Panc1 (cell line): ENCODE data around the gene SERPINI2. TPM values are rescaled to one million over a fixed set of nuclear protein-coding genes. Genes with fewer than 3 reads are reported as not detected.

Experiments used
- ATAC-seq: fragments of 200-7000 bp; cut with Tn5 transposase; 2 replicates; pipeline ENCODE4 v1.9.1; 2020; ENCODE audit warnings: mild to moderate bottlenecking, moderate library complexity
- BruUV-seq: library from RNA; stranded (reverse); fragments of 400-500 nt; replicated peaks from 2 replicates; lab custom pipeline; 2021; lab: Mats Ljungman, UMichigan
- CTCF ChIA-PET: fragments of 300-600 bp; sonication (Branson Sonifier 250); formaldehyde crosslinking; loops from one replicate; lab custom pipeline; 2022; ENCODE audit warnings: antibody characterized with exemption; lab: Charles Lee
- POLR2A ChIA-PET: fragments of 300-600 bp; sonication (Branson Sonifier 250); formaldehyde crosslinking; loops from one replicate; lab custom pipeline; 2022; ENCODE audit warnings: antibody characterized with exemption; lab: Charles Lee
- DNase-seq: peaks from one replicate; pipeline ENCODE4 v3.0.0-alpha.2; 2010; ENCODE audit warnings: low read depth, low spot score
- H3K27ac ChIP-seq: 2 replicates; pipeline ENCODE4 v1.5.1; 2011; ENCODE audit warnings: mild to moderate bottlenecking, low read length, inconsistent platforms
- H3K27me3 ChIP-seq: fragments of 200-500 bp; sonication (Bioruptor generic); 2 replicates; pipeline ENCODE4 v1.6.0; 2014; ENCODE audit warnings: low read length, inconsistent platforms; ENCODE audit not compliant: control insufficient read depth, insufficient read depth
- H3K36me3 ChIP-seq: fragments of 200-500 bp; sonication (Bioruptor generic); 2 replicates; pipeline ENCODE4 v1.5.1; 2014; ENCODE audit warnings: inconsistent platforms, mild to moderate bottlenecking, low read length, moderate library complexity; ENCODE audit not compliant: control insufficient read depth, insufficient read depth
- H3K4me1 ChIP-seq: 2 replicates; pipeline ENCODE4 v1.5.1; 2011; ENCODE audit warnings: inconsistent platforms, mild to moderate bottlenecking, low read length, moderate library complexity; ENCODE audit not compliant: control insufficient read depth, insufficient read depth
- H3K4me3 ChIP-seq, 2 experiments: 2 replicates each; pipeline ENCODE4 v1.5.1; 2011 to 2012; ENCODE audit warnings: low read depth in 2 of 2, low read length in 2 of 2, mild to moderate bottlenecking in 2 of 2, inconsistent platforms in 1 of 2, moderate library complexity in 1 of 2
- H3K9me3 ChIP-seq: fragments of 200-500 bp; sonication (Bioruptor generic); 2 replicates; pipeline ENCODE4 v1.5.1; 2014; ENCODE audit warnings: low read depth, mild to moderate bottlenecking, inconsistent platforms, low read length, moderate library complexity; ENCODE audit not compliant: control insufficient read depth, insufficient read depth
- POLR2AphosphoS5 ChIP-seq: IDR thresholded peaks from 2 replicates; pipeline ENCODE4 v1.6.1; 2012; ENCODE audit warnings: mild to moderate bottlenecking, low read depth, low read length, moderate library complexity
- SIN3A ChIP-seq: IDR thresholded peaks from 2 replicates; pipeline ENCODE4 v1.6.1; 2012; ENCODE audit warnings: low read depth, mild to moderate bottlenecking, low read length, moderate library complexity, borderline replicate concordance; ENCODE audit not compliant: insufficient read depth
- TCF7L2 ChIP-seq: IDR thresholded peaks from 2 replicates; pipeline ENCODE4 v1.6.1; 2011; ENCODE audit warnings: mild to moderate bottlenecking, low read depth, low read length, inconsistent platforms
- in situ Hi-C: cut with HindIII; loops from 2 replicates; pipeline ENCODE4 v1.10.0; 2016; ENCODE audit warnings: low sequenced_read_pairs, low pct_unique_long_range_greater_than_20kb
- intact Hi-C: fragments of 100-400 bp; cut with micrococcal nuclease; formaldehyde crosslinking; loops from one replicate; pipeline ENCODE4 v1.10.0; 2022; ENCODE audit not compliant: unreplicated experiment
- total RNA-seq: library from RNA; stranded (reverse); gene quantifications from one replicate; pipeline ENCODE4 v1.2.1, GENCODE V29; 2021; ENCODE audit not compliant: unreplicated experiment
- TF ChIP-seq, protein P1 (sequence below), 2 experiments: IDR thresholded peaks; 2 replicates each; pipeline ENCODE4 v1.6.1; 2011 to 2012; ENCODE audit warnings: low read depth in 2 of 2, control low read depth in 1 of 2, low read length in 1 of 2, mild to moderate bottlenecking in 1 of 2, moderate library complexity in 1 of 2; ENCODE audit not compliant: insufficient read depth in 1 of 2
- TF ChIP-seq, protein P2 (sequence below): fragments of 450-650 bp; IDR thresholded peaks from 2 replicates; pipeline ENCODE4 v1.5.1; 2017; ENCODE audit warnings: mild to moderate bottlenecking

SERPINI2 gene
- total RNA-seq, 1 experiment from 2014 or later, result not detected

DNA sequence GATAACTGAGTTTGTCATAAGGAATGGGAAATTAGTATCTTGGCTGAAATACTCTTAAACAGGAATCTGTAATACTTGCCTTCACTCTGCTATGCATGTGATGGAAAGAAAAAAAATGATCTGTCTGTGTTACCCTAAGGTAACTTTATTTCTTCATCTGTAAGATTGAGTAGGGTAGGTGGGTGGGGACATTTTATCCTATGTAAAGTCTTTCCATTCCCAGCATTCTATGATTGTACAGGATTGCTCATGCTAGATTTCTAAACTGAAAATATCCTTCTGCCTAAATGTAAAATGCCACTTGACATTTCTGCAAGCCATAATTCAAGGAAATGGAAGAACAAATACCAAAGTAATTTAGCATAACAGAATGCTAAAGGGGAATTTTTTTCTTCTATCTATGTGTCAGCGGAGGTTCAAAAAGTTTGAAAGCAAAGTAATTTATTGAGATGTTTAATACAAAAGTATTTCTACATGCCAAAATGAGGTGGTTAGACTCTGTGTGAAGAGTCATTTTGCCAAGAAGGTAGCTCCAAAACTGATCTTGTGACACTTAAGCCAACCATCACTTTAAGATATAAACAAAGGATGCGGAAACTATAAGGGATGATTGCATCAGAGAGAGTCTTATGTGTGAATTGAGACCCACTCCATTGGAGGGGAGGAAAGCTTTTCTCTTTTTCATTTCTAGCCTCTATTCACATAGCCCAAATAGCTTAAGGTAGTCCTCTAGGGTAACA lies 46.6 kb upstream of the SERPINI2 start:
- no peak for DNase-seq
- Histone ChIP-seq H3K4me3 (no peak overlapping the region), H3K9me3 (no peaks in the 10 kb centered on the region), H3K27ac (no peak overlapping the region), H3K27me3 (no peaks in the 10 kb centered on the region), H3K36me3 (no peaks in the 10 kb centered on the region), H3K4me1 (no peaks in the 10 kb centered on the region)
- no peak for ATAC-seq
- intact Hi-C loops, result no loop called here
- ChIA-PET CTCF (no interaction called here), POLR2A (interaction anchor here (0.7 kb wide), 1 partner anchor 1511 kb away, joined by 5 read pairs; no protein-coding TSS in a partner anchor)
- in situ Hi-C loops, result no loop called here
- TF ChIP-seq, protein P1, sequence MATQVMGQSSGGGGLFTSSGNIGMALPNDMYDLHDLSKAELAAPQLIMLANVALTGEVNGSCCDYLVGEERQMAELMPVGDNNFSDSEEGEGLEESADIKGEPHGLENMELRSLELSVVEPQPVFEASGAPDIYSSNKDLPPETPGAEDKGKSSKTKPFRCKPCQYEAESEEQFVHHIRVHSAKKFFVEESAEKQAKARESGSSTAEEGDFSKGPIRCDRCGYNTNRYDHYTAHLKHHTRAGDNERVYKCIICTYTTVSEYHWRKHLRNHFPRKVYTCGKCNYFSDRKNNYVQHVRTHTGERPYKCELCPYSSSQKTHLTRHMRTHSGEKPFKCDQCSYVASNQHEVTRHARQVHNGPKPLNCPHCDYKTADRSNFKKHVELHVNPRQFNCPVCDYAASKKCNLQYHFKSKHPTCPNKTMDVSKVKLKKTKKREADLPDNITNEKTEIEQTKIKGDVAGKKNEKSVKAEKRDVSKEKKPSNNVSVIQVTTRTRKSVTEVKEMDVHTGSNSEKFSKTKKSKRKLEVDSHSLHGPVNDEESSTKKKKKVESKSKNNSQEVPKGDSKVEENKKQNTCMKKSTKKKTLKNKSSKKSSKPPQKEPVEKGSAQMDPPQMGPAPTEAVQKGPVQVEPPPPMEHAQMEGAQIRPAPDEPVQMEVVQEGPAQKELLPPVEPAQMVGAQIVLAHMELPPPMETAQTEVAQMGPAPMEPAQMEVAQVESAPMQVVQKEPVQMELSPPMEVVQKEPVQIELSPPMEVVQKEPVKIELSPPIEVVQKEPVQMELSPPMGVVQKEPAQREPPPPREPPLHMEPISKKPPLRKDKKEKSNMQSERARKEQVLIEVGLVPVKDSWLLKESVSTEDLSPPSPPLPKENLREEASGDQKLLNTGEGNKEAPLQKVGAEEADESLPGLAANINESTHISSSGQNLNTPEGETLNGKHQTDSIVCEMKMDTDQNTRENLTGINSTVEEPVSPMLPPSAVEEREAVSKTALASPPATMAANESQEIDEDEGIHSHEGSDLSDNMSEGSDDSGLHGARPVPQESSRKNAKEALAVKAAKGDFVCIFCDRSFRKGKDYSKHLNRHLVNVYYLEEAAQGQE (IDR thresholded peaks at IDR 0.05; ENCODE audit: insufficient read depth in 1 of 2, low read depth in 2 of 2, low read length in 1 of 2), result no peak
- TF ChIP-seq, protein P2, sequence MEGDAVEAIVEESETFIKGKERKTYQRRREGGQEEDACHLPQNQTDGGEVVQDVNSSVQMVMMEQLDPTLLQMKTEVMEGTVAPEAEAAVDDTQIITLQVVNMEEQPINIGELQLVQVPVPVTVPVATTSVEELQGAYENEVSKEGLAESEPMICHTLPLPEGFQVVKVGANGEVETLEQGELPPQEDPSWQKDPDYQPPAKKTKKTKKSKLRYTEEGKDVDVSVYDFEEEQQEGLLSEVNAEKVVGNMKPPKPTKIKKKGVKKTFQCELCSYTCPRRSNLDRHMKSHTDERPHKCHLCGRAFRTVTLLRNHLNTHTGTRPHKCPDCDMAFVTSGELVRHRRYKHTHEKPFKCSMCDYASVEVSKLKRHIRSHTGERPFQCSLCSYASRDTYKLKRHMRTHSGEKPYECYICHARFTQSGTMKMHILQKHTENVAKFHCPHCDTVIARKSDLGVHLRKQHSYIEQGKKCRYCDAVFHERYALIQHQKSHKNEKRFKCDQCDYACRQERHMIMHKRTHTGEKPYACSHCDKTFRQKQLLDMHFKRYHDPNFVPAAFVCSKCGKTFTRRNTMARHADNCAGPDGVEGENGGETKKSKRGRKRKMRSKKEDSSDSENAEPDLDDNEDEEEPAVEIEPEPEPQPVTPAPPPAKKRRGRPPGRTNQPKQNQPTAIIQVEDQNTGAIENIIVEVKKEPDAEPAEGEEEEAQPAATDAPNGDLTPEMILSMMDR, result no peak
- TF ChIP-seq POLR2AphosphoS5 (no peak), TCF7L2 (no peak)
- no TSS peak for BruUV-seq

DNA sequence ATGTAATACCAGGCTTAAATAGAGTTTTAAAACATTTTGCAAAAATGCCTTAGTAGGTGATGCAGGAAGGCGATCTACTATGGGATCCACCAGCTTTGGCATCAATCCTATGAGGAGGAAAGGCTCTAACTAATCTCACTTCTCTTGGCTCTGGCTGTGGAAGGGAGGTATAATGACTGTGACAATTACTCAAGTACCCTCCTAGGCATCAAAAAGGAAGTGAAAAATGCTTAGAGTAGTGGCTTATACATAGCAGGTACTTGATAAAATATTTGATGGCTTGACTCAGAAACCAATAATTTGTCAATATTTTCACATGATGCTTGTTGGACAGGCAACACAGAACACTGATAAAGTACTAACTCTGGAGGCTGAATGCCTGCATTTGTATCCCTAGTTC lies 34.1 kb upstream of the SERPINI2 start:
- no peaks in the 10 kb centered on the region for H3K27me3 ChIP-seq
- no peaks in the 10 kb centered on the region for H3K36me3 ChIP-seq
- intact Hi-C loops (no loop called here), in situ Hi-C loops (no loop called here)
- no peaks in the 10 kb centered on the region for H3K4me1 ChIP-seq
- no peak overlapping the region for H3K27ac ChIP-seq
- no peak for TF ChIP-seq TCF7L2
- no peak for TF ChIP-seq POLR2AphosphoS5
- no peak for TF ChIP-seq SIN3A
- TF ChIP-seq, protein P1 (IDR thresholded peaks at IDR 0.05; ENCODE audit: insufficient read depth in 1 of 2, low read depth in 2 of 2, low read length in 1 of 2), result no peak
- TF ChIP-seq, protein P2, result no peak
- ChIA-PET CTCF (no interaction called here), POLR2A (no interaction called here)
- no peak for ATAC-seq
- DNase-seq, result no peak
- 0 out of 2 replicates have a peak, but pooled peaks cover 3% of the 10 kb centered on the region for H3K9me3 ChIP-seq
- H3K4me3 ChIP-seq, result no peak overlapping the region
- no TSS peak for BruUV-seq
